Activated CD8-positive, alpha-beta memory T cell treated with anti-CD3 and anti-CD28 coated beads, Interleukin-2, amount 50 U/mL, for 24 hours (primary cell): ENCODE data around the gene SNRPA1.

Experiments used
- DNase-seq: peaks from one replicate; pipeline ENCODE4 v3.0.0-alpha.2; 2020; ENCODE audit errors: extremely low read depth

SNRPA1 gene

DNA sequence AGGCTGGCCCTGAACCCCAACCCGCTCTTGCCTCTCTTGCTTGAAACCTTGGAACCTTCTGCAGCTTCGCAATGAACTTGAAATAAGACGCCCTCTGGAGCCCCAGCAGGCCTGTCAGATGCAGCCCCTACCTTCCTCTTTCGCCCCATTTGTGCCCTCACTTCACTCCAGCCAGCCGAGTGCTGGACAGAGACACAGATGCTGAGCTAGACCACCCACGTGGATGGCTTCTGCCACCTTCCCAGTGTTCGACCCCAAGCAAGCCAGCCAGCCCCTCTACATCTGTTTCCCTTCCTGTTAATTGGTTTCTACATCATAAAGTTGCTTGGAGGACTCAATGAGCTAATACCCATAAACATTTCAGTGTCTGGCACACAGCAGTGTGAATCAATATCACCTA, 23.8 kb upstream of the SNRPA1 start:
- no peak for DNase-seq

DNA sequence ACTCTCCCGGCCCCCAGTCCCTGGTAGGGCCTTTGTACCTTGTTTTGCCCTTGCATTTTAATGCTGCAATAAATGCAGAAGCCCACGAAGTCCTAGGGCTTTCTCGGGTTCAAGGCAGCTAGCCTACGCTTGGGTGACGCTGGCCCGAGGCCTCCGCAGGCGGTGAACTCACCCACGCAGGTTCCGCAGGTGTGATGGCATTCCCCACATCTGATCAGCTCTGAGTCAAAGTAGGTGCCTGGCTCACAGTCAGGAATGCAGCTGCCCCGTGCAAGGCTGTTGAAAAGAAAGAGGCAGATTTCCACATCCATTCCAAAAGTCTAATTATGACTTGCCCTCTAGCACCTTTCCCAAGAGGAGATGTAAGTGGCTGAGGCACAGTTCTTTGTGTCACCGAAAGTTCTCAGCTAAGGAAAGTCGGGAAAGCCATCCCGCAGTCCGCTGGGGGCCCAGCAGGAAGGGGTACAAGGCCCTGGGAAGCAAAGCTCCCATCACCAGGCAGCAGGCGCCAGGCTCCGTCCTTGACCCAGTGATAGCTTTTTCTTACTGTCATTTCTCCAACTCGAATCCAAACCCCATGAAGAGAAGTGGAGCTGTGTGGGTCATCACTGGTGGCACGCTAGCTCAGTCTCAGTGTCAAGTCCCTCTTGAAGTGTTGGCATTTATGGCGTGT, 23.2 kb upstream of the SNRPA1 start:
- DNase-seq = no peak

- DNase-seq = no peak
Observed at GRCh38 chr15:101317336-101317872, 22.4 kb upstream of the SNRPA1 start.

- no peak for DNase-seq
Observed at GRCh38 chr15:101316529-101316928, 21.5 kb upstream of the SNRPA1 start.

DNA sequence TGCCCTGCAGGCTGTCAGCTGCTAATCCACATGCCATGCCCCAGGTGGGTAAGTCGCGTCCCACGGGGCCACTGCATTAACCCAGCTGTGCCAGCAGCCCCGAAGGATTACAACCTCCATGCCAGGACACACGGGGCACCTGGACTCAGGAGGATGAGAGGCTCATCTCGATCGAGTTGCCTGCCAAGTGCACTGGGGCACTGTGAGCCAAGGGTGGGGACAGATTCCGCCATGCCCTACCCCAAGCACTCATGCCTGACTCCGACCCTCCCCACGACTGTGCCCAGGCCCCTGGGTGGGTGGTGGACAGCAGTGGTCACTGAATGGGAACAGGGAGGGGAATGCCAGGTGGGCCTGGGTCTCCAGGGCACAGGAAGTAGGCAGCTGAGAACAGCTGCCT, 20.7 kb upstream of the SNRPA1 start:
- DNase-seq = no peak

- DNase-seq = no peak
Observed at GRCh38 chr15:101314336-101315125, 19.5 kb upstream of the SNRPA1 start.

DNA sequence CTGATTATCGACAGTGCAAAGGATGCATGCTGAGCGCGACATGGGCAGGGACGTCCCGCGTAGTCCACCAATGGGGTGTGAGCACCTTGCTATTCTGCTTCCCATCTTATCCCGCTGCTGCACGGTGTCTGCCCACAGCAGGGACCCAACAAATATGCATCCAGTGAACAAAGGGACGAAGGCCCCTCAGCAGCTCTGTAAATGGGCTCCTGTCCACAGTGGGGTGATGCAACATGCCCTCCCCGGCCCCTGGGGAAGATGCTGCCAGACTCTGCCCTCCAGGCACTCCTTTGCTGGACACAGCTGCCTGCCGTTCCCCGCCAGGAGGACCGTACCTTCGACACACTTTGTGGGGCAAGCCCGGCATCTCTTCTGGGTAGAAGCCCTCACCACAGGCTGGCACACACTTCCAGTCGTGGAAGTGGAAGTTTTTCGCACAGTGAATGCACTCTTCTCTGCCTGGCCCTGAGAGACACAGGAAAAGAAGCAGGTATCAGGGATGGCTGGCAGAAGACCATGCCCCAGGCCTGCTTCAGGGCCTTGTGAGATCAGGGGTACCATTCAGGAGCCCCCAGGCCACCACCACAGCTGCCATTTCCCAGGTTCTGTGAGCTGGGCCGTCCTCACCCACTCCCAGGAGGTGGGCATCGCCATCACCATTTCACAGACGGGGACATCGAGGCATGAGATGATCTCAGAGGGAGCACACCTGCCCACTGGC, 18.2 kb upstream of the SNRPA1 start:
- DNase-seq = no peak

DNA sequence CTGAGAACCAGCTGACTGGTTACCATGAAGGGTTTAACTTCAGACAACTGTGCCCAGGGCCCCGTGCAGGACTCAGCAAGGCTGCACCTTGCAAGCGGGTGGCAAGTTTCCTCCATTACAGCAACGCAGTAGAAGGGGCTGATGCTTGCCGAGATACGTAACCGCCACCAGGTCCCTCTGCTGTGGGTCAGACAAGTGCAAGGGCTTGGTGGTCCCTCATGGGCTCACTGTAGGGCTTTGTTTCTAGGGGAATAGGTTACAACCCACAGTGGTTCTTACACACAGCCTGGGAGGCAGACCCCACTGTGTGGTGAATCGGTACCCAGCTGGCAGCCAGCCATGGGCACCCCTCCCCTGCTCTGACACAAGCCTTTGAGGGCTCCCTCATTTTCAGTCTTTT, 15.5 kb upstream of the SNRPA1 start:
- no peak for DNase-seq

- no peak for DNase-seq
Observed at GRCh38 chr15:101310161-101310480, 15.1 kb upstream of the SNRPA1 start.

- no peak for DNase-seq
Observed at GRCh38 chr15:101309436-101310160, 14.6 kb upstream of the SNRPA1 start.

GRCh38 chr15:101308604-101309435, 13.8 kb upstream of the SNRPA1 start:
- no peak for DNase-seq

DNA sequence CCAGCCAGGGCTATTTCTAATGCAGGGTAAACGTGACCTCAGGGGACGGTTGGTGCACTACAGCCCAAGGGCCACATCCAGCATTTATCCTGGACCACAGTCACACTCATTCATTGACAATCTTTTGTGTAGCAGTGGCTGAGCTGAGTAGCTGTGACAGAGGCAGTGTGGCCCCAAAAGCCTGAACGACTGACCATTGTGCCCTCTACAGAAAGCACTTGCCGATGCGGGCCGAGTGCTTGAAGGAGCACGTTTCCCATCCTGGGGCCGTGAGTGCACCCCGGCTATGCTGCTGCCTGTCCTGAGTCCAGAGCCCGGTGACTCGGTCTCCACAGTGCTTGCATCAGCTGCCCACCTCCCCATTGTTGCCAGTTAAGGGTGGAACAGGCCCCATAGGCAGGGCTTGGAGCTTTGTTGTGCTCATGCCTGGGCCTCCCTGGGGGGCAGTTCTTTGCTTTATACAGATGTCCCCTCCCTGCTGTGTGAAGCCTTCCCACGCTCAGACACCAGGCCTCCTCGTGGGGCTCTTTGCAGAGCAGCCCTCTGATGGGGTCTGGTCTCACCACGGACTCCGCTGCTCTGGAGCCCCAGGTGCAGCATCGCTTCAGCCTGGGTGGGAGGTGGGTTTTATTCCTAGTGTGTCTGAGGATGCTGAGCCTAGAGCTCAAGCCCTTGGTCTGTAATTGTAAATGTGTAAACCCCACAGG, 13.0 kb upstream of the SNRPA1 start:
- DNase-seq = no peak

DNA sequence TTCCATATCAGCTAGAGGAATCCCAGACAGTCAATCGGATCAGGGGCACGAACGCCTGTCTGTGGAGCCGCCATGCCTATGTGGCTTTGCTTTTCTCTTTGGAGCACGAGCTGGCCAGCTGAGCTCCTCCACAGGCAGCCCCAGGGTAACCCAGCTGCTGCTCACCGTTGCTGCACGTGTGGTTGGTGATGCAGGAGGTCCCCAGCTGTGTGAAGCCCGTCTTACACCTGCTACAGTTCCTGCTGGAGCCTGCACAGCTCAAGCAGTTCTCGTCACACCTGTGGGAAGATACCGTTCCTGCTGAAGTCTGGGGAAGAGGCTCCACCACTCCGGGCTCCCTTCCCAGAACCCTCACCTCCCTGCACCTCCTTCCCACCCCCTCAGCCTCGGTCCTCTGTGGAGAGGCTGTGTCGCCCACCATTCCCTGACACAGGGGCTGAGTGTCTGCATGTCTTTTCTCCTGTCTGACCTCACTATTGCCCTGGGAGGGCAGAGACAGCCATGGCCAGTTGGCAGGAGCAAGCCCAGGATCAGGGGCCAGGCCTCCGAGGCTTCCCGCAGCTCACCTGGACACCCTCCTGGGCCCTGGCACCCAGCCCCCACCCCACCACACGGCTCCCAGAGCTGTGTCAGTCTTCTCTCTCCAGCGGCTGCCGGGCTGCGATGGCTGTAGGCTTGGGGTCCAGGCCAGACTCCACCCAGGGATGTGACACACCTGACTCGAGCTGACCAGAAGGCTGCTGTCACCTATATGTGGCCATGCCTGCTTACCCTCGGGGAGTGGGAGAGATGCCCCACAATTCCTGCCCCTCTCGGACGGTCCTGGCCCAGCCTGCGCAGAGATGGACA, 12.2 kb upstream of the SNRPA1 start:
- no peak for DNase-seq

DNA sequence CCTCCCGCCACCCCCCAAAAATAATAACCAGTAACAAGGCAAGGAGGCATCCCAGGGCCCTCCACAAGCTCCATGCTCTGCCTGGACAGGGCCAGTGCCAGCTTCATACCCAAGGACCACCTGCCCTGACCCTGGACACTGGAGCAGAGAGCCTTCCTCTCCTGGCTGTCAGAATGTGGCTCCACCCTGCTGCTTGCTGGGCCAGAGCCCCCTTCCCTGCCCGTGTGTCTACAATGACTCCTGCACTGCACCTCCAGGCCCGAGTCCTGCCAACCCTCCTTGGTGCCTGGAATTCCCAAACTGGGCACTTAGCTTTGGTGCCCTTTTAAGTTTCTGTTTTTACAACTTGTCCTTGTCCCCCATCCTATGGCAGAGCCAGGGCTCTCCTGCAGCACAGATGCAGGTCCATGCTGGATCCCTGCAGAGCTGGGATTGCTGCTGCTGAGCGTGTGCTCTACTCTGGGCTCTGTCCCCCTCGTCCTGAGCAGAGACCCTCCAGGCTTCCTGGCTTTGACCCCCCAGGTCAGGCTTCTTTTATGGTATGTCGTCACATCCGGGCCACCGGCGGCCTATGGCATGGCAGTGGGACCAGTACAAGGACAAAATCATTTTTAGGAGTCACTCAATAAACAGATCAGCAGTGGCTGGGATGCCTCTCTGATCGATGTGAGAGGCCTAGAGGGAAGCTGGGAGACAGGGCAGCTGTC, 11.4 kb upstream of the SNRPA1 start:
- no peak for DNase-seq

DNA sequence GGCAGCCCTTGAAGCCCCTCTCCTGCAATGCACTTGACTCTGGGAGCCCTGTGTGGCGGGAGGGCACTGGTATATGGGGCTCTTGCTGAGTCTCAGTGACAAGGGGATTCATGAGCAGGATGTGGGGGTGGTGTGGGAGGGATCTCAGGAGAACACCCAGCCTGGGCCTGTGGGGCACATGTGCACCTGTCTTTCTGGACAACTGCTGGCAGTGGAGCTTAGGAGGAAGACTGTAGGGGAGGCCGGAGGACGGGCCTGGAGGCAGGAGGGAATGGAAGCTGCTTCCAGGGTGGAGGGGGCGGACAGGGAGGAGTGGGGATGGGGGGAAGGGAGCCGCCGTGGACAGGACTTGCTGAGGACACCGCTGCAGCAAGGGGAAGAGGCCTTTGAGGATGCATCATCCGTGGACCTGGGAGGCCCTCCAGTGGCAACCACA, 10.8 kb upstream of the SNRPA1 start:
- no peak for DNase-seq

DNA sequence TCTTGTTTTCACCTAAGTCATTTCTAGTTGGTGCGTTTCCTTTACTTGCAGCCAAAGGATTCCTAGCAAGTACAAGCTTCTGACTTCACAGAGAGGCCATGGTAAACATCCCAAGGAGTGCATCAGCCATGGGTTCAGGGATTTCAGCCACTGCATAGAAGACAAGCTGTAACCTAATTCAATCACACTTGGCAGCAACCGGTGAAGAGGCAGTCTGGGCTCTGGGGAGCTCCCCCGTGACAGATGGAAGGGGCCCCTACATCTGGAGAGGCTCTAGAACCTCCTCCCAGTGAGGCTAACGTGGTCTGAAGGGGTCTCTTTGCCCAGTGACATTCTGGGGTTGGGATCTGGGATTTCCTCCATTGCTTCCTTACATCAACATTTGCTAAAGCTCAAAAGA, 8.4 kb upstream of the SNRPA1 start:
- DNase-seq = no peak

DNA sequence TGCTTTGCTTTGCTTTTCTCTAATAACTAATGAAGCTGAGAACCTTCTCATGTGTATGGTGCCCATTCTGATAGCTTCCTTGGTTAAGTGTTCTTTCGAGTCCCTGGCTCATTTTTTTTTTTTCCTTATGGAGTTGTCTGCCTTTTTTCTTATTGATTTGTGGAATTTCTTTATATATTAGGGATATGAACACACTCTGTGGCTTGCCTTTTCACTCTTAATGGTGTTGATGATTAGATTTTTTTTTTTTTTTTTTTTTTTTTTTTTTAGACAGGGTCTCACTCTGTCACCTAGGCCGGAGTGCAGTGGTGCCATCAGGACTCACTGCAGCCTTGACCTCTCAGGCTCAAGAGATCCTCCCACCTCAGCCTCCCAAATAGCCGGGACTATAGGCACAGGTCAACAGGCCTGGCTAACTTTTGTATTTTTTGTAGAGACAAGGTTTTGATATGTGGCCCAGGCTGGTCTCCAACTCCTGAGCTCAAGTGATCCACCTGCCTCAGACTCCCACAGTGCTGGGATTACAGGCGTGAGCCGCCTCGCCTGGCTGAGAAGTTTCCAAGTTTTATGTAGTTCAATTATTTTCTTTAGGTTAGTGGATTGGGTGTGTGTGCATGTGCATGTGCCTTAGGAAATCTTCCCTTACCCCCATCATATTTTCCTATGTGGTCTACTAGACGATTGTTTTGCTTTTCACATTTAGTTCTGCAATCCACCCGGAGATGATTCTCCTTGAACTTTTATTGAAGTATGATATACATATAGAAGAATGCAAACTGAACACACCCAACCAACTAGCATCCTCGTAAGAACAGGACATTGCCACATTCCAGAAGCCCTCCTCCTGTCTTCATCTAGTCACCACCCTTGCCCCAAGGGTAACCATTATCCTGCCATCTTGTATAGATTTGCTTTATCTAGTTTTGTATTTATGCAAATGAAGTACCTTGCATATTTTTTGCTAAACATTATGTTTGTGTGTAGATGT, 1.7 kb upstream of the SNRPA1 start:
- no peak for DNase-seq
